ENCODE data around the gene TMEM200A.

- TF ChIP-seq POLR2A (IDR thresholded peaks at IDR 0.05) (no peak), CTCF (IDR thresholded peaks at IDR 0.05) (no peak)
Measured at GRCh38 chr6:130389142-130389541, 23.3 kb downstream of the TMEM200A start.

All from body of pancreas (tissue), 4 donors.